ENCODE data around the gene BGN.

Gene BGN

DNA sequence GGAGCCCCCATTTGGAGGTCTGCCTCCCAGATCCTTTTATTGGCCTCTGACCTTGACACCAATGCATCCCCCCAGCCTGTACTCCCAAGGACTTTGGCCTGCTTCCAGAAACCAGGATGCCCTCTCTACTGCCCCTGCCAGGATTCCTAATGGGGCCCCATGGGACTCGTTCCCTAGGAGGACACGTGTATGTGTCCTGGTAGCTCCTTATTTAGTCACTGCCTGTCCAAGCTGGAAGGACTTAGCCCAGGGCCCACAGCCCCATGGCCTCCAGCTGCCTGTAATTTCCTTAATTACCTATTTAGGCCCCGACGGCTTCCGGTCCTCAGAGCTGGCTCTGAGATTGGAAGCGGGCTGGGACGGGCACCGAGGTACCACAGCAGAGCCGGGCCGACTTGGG, 32.0 kb downstream of the BGN start:
- TF ChIP-seq, protein P1, sequence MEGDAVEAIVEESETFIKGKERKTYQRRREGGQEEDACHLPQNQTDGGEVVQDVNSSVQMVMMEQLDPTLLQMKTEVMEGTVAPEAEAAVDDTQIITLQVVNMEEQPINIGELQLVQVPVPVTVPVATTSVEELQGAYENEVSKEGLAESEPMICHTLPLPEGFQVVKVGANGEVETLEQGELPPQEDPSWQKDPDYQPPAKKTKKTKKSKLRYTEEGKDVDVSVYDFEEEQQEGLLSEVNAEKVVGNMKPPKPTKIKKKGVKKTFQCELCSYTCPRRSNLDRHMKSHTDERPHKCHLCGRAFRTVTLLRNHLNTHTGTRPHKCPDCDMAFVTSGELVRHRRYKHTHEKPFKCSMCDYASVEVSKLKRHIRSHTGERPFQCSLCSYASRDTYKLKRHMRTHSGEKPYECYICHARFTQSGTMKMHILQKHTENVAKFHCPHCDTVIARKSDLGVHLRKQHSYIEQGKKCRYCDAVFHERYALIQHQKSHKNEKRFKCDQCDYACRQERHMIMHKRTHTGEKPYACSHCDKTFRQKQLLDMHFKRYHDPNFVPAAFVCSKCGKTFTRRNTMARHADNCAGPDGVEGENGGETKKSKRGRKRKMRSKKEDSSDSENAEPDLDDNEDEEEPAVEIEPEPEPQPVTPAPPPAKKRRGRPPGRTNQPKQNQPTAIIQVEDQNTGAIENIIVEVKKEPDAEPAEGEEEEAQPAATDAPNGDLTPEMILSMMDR (IDR thresholded peaks at IDR 0.05; ENCODE audit: low read depth, low read length, missing control alignments) = no peak
- Histone ChIP-seq H3K27ac (no peak overlapping the region), H3K4me3 (ENCODE audit: low read depth, low read length) (no peak overlapping the region), H3K27me3 (replicated peaks) (peaks cover 5% of the 10 kb centered on the region), H3K36me3 (replicated peaks) (no peaks in the 10 kb centered on the region)
- DNase-seq = no peak
- in situ Hi-C loops (cut with HindIII; ENCODE audit: low pct_ligation_motif_present, low sequenced_read_pairs) = no loop called here

DNA sequence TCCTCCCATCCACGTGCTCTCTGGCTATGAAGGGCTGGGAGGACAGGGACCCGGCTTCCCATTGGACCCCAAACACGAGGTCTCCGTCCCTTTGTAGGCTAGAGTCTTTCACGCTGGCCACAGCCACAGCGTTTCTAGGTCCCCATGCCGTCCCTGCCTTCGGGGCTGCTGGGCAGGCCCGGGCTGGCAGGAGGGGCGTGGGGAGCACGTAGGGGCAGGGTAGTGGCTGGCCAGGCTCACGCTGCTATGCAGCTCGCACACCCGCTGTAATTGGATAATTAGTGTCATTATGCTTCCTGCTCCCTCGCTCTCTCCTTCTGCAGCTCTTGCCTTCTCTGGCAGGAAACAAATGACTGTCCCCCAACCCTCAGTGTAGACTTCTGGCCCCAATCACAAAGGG, 32.4 kb downstream of the BGN start:
- in situ Hi-C loops (cut with HindIII; ENCODE audit: low pct_ligation_motif_present, low sequenced_read_pairs) = no loop called here
- no peak for DNase-seq

DNA sequence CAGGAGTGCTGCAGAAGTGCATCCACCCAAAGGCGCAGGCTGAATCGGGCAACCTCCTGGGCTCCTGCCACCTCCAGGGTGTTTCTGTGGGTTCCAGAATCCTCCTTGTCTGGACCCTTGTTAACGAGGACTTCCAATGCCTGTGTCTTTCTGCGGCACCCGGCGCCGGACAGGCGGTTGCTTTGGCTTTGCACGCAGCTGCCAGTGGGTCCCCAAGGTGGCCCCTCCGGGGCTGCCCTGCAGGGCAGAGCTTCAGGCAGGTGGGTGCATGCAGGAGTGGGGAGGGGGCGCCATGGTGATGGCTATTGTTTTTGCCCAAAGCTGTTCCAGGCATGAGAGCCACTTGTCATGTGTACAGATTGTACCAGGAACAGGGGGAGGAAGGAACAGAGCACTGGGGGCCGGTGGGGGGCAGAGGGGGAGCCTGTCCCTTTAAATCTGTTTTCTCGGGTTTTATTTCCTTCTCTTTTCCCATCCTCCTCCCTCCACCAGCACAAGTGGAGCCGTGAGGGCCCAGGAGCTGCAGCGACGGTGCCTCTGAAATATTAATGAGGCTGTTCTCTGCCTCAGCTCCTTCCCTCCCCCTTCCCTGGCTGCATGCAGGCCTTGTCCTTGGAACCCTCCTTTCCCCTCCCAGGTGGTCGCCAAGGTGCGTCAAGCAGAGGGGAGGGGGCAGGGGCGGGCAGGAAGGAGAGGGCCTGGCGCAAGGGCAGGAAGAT, 35.8 kb downstream of the BGN start:
- in situ Hi-C loops (cut with HindIII; ENCODE audit: low pct_ligation_motif_present, low sequenced_read_pairs) = no loop called here
- no peak for DNase-seq
- Histone ChIP-seq H3K4me3 (ENCODE audit: low read depth, low read length) (no peak overlapping the region), H3K27ac (no peak overlapping the region), H3K36me3 (replicated peaks) (no peaks in the 10 kb centered on the region), H3K27me3 (replicated peaks) (peaks cover 5% of the 10 kb centered on the region)
- TF ChIP-seq, protein P1 (IDR thresholded peaks at IDR 0.05; ENCODE audit: low read depth, low read length, missing control alignments) = no peak

More for the DNA sequence above, 32.4 kb downstream of the BGN start:
- H3K4me3 ChIP-seq (ENCODE audit: low read depth, low read length) = no peak overlapping the region
- peaks cover 5% of the 10 kb centered on the region for H3K27me3 ChIP-seq (replicated peaks)
- H3K36me3 ChIP-seq (replicated peaks) = no peaks in the 10 kb centered on the region
- no peak overlapping the region for H3K27ac ChIP-seq
- TF ChIP-seq, protein P1 (IDR thresholded peaks at IDR 0.05; ENCODE audit: low read depth, low read length, missing control alignments) = no peak

DNA sequence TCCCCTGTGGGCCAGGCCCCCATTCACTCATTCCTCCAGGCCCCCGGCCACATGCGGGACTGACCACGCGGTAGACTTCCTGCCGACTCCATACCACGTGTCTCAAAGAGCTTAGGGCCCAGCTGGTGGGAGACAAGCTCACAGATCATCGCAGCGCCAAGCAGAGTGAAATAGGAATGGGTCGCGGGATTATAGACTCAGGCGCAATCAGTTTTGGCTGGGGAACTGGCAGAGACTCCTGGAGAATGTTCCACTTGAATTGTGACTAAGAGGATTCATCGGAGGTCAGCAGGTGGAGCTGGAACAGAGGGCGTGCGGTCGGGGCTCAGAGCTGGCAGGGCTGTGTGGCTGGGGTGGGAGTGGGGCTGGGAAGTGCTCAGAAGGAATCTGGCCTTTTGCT, 38.3 kb downstream of the BGN start:
- Histone ChIP-seq H3K27ac (no peak overlapping the region), H3K27me3 (replicated peaks) (no peaks in the 10 kb centered on the region), H3K4me3 (ENCODE audit: low read depth, low read length) (no peak overlapping the region), H3K36me3 (replicated peaks) (no peaks in the 10 kb centered on the region)
- TF ChIP-seq, protein P1 (IDR thresholded peaks at IDR 0.05; ENCODE audit: low read depth, low read length, missing control alignments) = no peak
- in situ Hi-C loops (cut with HindIII; ENCODE audit: low pct_ligation_motif_present, low sequenced_read_pairs) = no loop called here
- DNase-seq = no peak

DNA sequence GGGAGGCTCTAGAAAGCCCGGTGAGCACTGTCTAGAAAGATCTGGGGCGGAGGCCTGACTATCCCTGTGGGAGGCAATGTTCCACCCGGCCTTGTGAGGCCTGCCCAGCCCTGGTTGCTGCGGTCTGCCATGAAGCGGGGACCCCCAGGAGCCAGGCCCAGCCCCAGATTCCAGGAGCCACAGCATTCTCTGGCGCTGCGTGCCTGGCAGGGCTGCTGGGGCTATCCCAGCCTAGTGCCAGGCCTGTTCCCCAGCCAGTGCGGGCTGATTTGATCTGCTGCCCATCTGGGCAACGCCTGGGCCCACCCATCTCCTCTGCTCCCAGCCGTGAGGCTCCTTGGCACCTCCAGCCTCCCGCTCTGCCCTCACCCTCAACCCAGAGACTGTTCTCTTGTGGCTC, 42.3 kb downstream of the BGN start:
- TF ChIP-seq, protein P1 (IDR thresholded peaks at IDR 0.05; ENCODE audit: low read depth, low read length, missing control alignments) = no peak
- no peak overlapping the region for H3K4me3 ChIP-seq (ENCODE audit: low read depth, low read length)
- H3K27ac ChIP-seq = no peak overlapping the region
- H3K27me3 ChIP-seq (replicated peaks) = no peaks in the 10 kb centered on the region
- in situ Hi-C loops (cut with HindIII; ENCODE audit: low pct_ligation_motif_present, low sequenced_read_pairs) = no loop called here
- no peaks in the 10 kb centered on the region for H3K36me3 ChIP-seq (replicated peaks)
- DNase-seq = no peak

All from brain microvascular endothelial cell (primary cell).